Heart left ventricle (tissue), 13 donors: Measurements from ENCODE around the gene ARVCF.

ENCODE experiments used
- POLR2A ChIP-seq, 2 donors: fragments of 450-650 bp; IDR thresholded peaks; one replicate each; pipeline ENCODE4 v1.6.1; 2017; ENCODE audit warnings: antibody characterized with exemption in 2 of 2, mild to moderate bottlenecking in 2 of 2, moderate library complexity in 2 of 2
- TF ChIP-seq, protein P1 (sequence below), 12 donors: fragments of 200-600 bp; sonication (generic) in 4 of 12; IDR thresholded peaks; one replicate each; pipeline versions ENCODE4 v1.5.0 to v1.8.0; 2018 to 2022; ENCODE audit warnings: antibody characterized with exemption in 12 of 12, mild to moderate bottlenecking in 5 of 12
- donor health status: ischemic (EF 13 %, LVEDD 7.1; RV severe dilation, severe dysfunction).
- donor health status: DM: no; HTN: yes; CAD: no.
- donor health status: DM: no; HTN: no; CAD: no.
- donor health status: ischemic (EF 25% LVEDD 6.9; RV normal size, moderate dysfunction).
- donor health status: ischemic (EF 25% LVEDD 5.7; RV mildly dilated, moderate dysfunction).
- donor health status: ischemic (EF 35%, LVEDD 5.7; RV mildly dilated, moderate dysfunction).
- donor health status: nonischemic (EF 11% LVEDD 7.7; RV severe dilation, severe dysfunction).
- donor health status: DM: yes; HTN: yes; CAD: no.
- donor health status: PGD.
- donor health status: ischemic (EF 29% LVEDD 5.4; RV normal size, mild dysfunction).
- donor health status: nonischemic (EF 23%, LVEDD 6.1; RV moderate dilation, normal function).

DNA sequence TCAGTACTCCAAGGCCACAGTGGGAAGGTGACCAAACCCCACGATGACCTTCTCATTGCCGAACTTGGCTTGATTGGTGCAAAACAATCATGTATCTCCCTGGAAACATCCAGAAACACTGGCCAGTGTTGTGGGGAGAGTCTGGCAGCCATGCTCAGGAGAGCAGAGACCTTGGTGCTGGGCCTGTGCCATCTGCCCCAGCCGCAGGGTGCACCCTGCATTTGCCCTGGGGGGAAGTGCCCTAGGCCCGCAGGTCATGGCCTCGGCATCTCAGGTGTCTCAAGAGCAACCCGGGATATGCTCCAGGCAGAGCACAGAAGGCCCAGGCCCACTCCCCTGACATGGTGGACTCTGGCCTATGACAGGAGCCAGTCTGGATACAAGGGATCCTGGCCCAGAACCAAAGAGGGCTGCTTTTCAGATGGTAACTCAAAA, 23.7 kb downstream of the ARVCF start:
- TF ChIP-seq, protein P1, sequence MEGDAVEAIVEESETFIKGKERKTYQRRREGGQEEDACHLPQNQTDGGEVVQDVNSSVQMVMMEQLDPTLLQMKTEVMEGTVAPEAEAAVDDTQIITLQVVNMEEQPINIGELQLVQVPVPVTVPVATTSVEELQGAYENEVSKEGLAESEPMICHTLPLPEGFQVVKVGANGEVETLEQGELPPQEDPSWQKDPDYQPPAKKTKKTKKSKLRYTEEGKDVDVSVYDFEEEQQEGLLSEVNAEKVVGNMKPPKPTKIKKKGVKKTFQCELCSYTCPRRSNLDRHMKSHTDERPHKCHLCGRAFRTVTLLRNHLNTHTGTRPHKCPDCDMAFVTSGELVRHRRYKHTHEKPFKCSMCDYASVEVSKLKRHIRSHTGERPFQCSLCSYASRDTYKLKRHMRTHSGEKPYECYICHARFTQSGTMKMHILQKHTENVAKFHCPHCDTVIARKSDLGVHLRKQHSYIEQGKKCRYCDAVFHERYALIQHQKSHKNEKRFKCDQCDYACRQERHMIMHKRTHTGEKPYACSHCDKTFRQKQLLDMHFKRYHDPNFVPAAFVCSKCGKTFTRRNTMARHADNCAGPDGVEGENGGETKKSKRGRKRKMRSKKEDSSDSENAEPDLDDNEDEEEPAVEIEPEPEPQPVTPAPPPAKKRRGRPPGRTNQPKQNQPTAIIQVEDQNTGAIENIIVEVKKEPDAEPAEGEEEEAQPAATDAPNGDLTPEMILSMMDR (IDR thresholded peaks at IDR 0.05) = no peak
- no peak for TF ChIP-seq POLR2A (IDR thresholded peaks at IDR 0.05)
